WERI-Rb-1 (cell line): Measurements from ENCODE around the gene SLC30A7.
"Not testable (repeated sequence)": the region's sequence is repeated elsewhere in the genome, so short reads cannot be mapped to it uniquely, and the experiment has no call there.

ENCODE experiments used
- DNase-seq: peaks from one replicate; pipeline ENCODE4 v3.0.0-alpha.2; 2020
- H3K27ac ChIP-seq: fragments of 250-450 bp; sonication (Bioruptor Pico); 2 replicates; pipeline ENCODE4 v1.5.1; 2020; ENCODE audit warnings: mild to moderate bottlenecking, moderate library complexity
- H3K27me3 ChIP-seq: fragments of 250-450 bp; sonication (Bioruptor Pico); 2 replicates; pipeline ENCODE4 v1.5.1; 2021; ENCODE audit warnings: mild to moderate bottlenecking, low read depth, moderate library complexity; ENCODE audit not compliant: insufficient read depth, severe bottlenecking
- H3K36me3 ChIP-seq: fragments of 250-450 bp; sonication (Bioruptor Pico); 2 replicates; pipeline ENCODE4 v1.5.1; 2020; ENCODE audit warnings: mild to moderate bottlenecking, moderate library complexity
- H3K4me3 ChIP-seq: 2 replicates; pipeline ENCODE4 v1.5.1; 2011; ENCODE audit warnings: low read depth, mild to moderate bottlenecking, control low read depth, low read length
- H3K9me3 ChIP-seq: fragments of 250-450 bp; sonication (Bioruptor Pico); 2 replicates; pipeline ENCODE4 v1.5.1; 2021; ENCODE audit warnings: mild to moderate bottlenecking, moderate library complexity; ENCODE audit not compliant: severe bottlenecking
- CTCF ChIP-seq: IDR thresholded peaks from 2 replicates; pipeline ENCODE4 v1.5.1; 2011; ENCODE audit warnings: low read depth, mild to moderate bottlenecking, control low read depth, inconsistent platforms, low read length

SLC30A7 gene

GRCh38 chr1:100883963-100884362, 11.9 kb upstream of the SLC30A7 start:
- H3K27ac ChIP-seq: no peak overlapping the region
- H3K36me3 ChIP-seq: no peaks in the 10 kb centered on the region
- no peak for DNase-seq
- no peaks in the 10 kb centered on the region for H3K27me3 ChIP-seq
- TF ChIP-seq CTCF: no peak
- H3K4me3 ChIP-seq: no peak overlapping the region
- no peaks in the 10 kb centered on the region for H3K9me3 ChIP-seq

GRCh38 chr1:100889007-100889406, 6.9 kb upstream of the SLC30A7 start:
- H3K27me3 ChIP-seq, H3K4me3 ChIP-seq, DNase-seq, H3K27ac ChIP-seq, H3K9me3 ChIP-seq, H3K36me3 ChIP-seq: not testable (repeated sequence)

- not testable (repeated sequence) for H3K27ac ChIP-seq, H3K27me3 ChIP-seq, H3K36me3 ChIP-seq, H3K9me3 ChIP-seq, DNase-seq, H3K4me3 ChIP-seq
Observed at GRCh38 chr1:100889869-100890482, 5.9 kb upstream of the SLC30A7 start.

DNA sequence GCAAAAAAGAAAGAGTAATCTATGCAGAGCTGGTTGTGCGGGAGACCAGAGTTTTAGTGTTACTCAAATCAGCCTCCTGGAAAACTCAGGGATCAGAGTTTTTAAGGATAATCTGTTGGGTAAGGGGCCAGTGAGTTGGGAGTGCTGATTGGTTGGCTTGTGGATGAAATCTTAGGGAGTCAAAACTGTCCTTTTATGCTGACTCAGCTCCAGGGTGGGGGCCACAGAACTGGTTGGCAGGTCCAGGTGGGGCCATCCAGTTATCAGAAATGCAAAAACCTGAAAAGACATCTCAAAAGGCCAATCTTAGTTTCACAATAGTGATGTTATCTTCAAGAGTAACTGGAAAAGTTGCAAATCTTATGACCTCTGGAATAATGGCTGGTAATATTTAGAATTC, 4.5 kb upstream of the SLC30A7 start:
- no peak overlapping the region for H3K27ac ChIP-seq
- H3K9me3 ChIP-seq: peaks cover 8% of the 10 kb centered on the region
- DNase-seq: no peak
- no peak overlapping the region for H3K4me3 ChIP-seq
- H3K27me3 ChIP-seq: no peaks in the 10 kb centered on the region
- H3K36me3 ChIP-seq: peaks cover 3% of the 10 kb centered on the region
- TF ChIP-seq CTCF: no peak

- Histone ChIP-seq H3K36me3 (peaks cover 3% of the 10 kb centered on the region), H3K4me3 (no peak overlapping the region), H3K27ac (no peak overlapping the region), H3K27me3 (no peaks in the 10 kb centered on the region), H3K9me3 (peaks cover 8% of the 10 kb centered on the region)
- no peak for DNase-seq
- no peak for TF ChIP-seq CTCF
Observed at GRCh38 chr1:100892554-100892953, 3.3 kb upstream of the SLC30A7 start.

DNA sequence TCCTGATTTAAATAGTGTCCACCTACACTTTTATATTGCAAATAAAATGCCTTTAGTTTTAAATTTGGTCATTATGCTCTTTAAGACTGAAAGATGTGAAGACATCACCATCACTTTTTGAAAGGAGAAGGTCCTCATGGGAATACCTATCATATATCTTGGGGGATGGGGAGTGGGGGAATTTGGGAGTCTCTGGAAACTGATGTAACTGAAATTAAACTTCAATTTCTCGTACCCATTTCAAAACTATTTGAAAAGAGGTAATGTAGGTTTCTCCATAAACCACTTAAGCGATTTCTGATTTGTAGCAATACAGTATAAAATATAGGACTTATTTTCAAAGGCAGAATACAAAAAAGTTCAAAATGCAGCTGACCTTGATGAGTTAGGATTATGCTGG, 2.2 kb upstream of the SLC30A7 start:
- Histone ChIP-seq H3K27ac (no peak overlapping the region), H3K27me3 (no peaks in the 10 kb centered on the region), H3K4me3 (peak overlapping the region; percentile 86), H3K36me3 (peaks cover 3% of the 10 kb centered on the region), H3K9me3 (peaks cover 8% of the 10 kb centered on the region)
- no peak for TF ChIP-seq CTCF
- DNase-seq: no peak
